Measurements from ENCODE around the gene EMP2.

EMP2 gene

DNA sequence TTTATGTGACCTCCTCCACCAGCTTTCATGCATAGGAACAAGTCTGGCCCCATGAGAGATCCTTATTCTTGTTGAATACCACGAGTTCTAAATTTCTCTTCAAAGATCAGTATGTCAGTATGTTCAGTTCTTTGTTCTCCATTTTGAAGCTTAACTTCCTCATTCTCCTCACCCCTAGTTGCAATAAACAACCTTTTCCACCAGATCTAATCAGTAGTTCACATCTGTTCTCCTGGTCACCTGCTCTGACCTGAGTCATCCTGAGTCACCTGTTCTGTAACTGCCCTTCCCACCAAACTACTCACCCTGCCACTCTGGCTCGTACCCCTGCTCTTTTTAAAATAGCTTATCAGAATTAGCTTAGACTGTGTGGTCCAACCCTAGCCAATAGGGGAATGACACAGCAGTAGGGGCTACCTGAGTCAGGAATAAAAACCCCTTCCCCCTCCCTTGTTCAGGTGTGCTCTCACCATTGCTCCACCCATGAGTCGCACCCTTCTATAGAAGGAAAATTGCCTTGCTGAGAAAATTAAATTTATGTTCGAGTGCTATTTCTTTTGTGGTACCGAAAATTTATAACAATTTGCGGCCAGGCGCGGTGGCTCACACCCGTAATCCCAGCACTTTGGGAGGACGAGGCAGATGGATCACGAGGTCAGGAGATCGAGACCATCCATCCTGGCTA, 94.6 kb downstream of the EMP2 start:
- Histone ChIP-seq H3K9me3 (ENCODE audit: control insufficient read depth, insufficient read depth, low read depth, low read length) (no peaks in the 10 kb centered on the region), H3K36me3 (ENCODE audit: control insufficient read depth in 2 of 2, insufficient read depth in 1 of 2, low read length in 2 of 2) (no peaks in the 10 kb centered on the region; a peak in 1 of 3 replicates), H3K4me3 (ENCODE audit: low read depth, low read length) (no peak overlapping the region), H3K27ac (ENCODE audit: extremely low read depth, low read depth, low read length) (no peak overlapping the region), H3K4me1 (ENCODE audit: control insufficient read depth, insufficient read depth, low read length) (no peaks in the 10 kb centered on the region)
- ChIA-PET POLR2A (no interaction called here), CTCF (interaction anchor here (0.6 kb wide), 1 partner anchor 542 kb away, joined by 3 read pairs; no protein-coding TSS in a partner anchor)
- peak; percentile 35 for TF ChIP-seq SETDB1 (IDR thresholded peaks at IDR 0.05; ENCODE audit: insufficient read length, low read length)
- TF ChIP-seq ZNF629 (tag by site-specific recombination; IDR thresholded peaks at IDR 0.05), result no peak

DNA sequence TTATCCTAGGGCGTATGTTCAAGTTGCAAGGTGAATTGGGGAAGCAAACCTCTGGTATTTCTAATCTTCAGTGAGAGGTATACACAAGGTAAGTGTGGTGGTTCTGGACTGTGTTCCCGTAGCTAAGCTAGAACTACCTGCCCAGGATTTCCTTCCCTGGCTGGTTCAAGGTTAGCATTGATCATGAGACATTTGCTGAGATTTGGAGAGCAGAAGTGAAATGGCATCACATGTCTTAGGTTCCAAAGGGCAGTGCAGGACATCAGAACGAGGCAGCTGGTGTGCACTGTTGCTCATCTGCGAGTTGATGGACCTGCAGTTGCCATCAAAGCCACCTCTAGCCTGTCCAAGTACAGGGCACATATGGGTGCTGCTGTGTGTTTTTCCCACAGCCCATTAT, 95.2 kb downstream of the EMP2 start:
- Histone ChIP-seq H3K9me3 (ENCODE audit: control insufficient read depth, insufficient read depth, low read depth, low read length) (no peaks in the 10 kb centered on the region), H3K27ac (ENCODE audit: extremely low read depth, low read depth, low read length) (no peak overlapping the region), H3K4me3 (ENCODE audit: low read depth, low read length) (no peak overlapping the region), H3K36me3 (ENCODE audit: control insufficient read depth in 2 of 2, insufficient read depth in 1 of 2, low read length in 2 of 2) (no peaks in the 10 kb centered on the region; a peak in 1 of 3 replicates), H3K4me1 (ENCODE audit: control insufficient read depth, insufficient read depth, low read length) (no peaks in the 10 kb centered on the region)
- CTCF ChIA-PET, result no interaction called here
- TF ChIP-seq EGR2 (tag by site-specific recombination; IDR thresholded peaks at IDR 0.05; ENCODE audit: low read depth) (no peak), ZNF155 (tag by site-specific recombination; IDR thresholded peaks at IDR 0.05) (no peak), ZFP41 (tag by site-specific recombination; IDR thresholded peaks at IDR 0.05; ENCODE audit: borderline replicate concordance) (no peak), HOXA7 (CRISPR knock-in tag; IDR thresholded peaks at IDR 0.05; ENCODE audit: borderline replicate concordance) (no peak), ZNF302 (tag by site-specific recombination; IDR thresholded peaks at IDR 0.05; ENCODE audit: low read depth) (no peak), PRDM1 (tag by site-specific recombination; IDR thresholded peaks at IDR 0.05) (no peak), ZNF2 (tag by site-specific recombination; IDR thresholded peaks at IDR 0.05) (no peak), SCRT1 (tag by site-specific recombination; IDR thresholded peaks at IDR 0.05; ENCODE audit: borderline replicate concordance) (no peak)
- POLR2A ChIA-PET, result no interaction called here

DNA sequence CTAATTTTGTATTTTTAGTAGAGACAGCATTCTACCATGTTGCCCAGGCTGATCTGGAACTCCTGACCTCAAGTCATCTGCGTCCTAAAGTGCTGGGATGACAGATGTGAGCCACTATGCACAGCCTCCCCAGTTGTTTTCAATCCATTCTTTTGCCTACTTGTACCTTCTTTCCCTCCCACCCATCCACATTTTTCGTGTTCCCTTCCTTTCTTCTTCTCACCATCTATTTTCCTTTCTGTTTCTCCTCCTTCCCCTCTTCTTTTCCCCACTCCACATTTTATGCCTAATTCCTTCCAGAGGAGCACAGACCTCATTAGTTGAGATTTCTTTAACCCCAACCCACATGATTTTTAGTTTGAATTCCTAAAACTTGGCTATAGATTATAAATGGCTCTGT, 100.2 kb downstream of the EMP2 start:
- Histone ChIP-seq H3K27ac (ENCODE audit: extremely low read depth, low read depth, low read length) (no peak overlapping the region), H3K36me3 (ENCODE audit: control insufficient read depth in 2 of 2, insufficient read depth in 1 of 2, low read length in 2 of 2) (no peaks in the 10 kb centered on the region; a peak in 1 of 3 replicates)
- POLR2A ChIA-PET, result interaction anchor here (0.7 kb wide), 1 partner anchor 1251 kb away, joined by 8 read pairs; no protein-coding TSS in a partner anchor
- no peak for TF ChIP-seq GLIS2 (tag by site-specific recombination; IDR thresholded peaks at IDR 0.05)
- no peak for TF ChIP-seq ZNF510 (tag by site-specific recombination; IDR thresholded peaks at IDR 0.05; ENCODE audit: insufficient replicate concordance)
- TF ChIP-seq ZNF837 (tag by site-specific recombination; IDR thresholded peaks at IDR 0.05), result no peak
- TF ChIP-seq ZEB2 (tag by site-specific recombination; IDR thresholded peaks at IDR 0.05), result no peak
- TF ChIP-seq, protein P1, sequence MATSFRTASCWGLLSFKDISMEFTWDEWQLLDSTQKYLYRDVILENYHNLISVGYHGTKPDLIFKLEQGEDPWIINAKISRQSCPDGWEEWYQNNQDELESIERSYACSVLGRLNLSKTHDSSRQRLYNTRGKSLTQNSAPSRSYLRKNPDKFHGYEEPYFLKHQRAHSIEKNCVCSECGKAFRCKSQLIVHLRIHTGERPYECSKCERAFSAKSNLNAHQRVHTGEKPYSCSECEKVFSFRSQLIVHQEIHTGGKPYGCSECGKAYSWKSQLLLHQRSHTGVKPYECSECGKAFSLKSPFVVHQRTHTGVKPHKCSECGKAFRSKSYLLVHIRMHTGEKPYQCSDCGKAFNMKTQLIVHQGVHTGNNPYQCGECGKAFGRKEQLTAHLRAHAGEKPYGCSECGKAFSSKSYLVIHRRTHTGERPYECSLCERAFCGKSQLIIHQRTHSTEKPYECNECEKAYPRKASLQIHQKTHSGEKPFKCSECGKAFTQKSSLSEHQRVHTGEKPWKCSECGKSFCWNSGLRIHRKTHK (tag by site-specific recombination; IDR thresholded peaks at IDR 0.05), result no peak
- TF ChIP-seq, protein P2, sequence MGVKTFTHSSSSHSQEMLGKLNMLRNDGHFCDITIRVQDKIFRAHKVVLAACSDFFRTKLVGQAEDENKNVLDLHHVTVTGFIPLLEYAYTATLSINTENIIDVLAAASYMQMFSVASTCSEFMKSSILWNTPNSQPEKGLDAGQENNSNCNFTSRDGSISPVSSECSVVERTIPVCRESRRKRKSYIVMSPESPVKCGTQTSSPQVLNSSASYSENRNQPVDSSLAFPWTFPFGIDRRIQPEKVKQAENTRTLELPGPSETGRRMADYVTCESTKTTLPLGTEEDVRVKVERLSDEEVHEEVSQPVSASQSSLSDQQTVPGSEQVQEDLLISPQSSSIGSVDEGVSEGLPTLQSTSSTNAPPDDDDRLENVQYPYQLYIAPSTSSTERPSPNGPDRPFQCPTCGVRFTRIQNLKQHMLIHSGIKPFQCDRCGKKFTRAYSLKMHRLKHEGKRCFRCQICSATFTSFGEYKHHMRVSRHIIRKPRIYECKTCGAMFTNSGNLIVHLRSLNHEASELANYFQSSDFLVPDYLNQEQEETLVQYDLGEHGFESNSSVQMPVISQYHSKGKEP (tag by site-specific recombination; IDR thresholded peaks at IDR 0.05), result no peak
- no peak for TF ChIP-seq REPIN1 (tag by site-specific recombination; IDR thresholded peaks at IDR 0.05; ENCODE audit: low read depth)
- no peak for TF ChIP-seq ZNF664 (tag by site-specific recombination; IDR thresholded peaks at IDR 0.05)
- no peak for TF ChIP-seq ZNF132 (tag by site-specific recombination; IDR thresholded peaks at IDR 0.05; ENCODE audit: borderline replicate concordance)
- TF ChIP-seq ZNF266 (tag by site-specific recombination; IDR thresholded peaks at IDR 0.05; ENCODE audit: low read depth), result no peak
- TF ChIP-seq SCRT2 (tag by site-specific recombination; IDR thresholded peaks at IDR 0.05), result no peak
- TF ChIP-seq, protein P3, sequence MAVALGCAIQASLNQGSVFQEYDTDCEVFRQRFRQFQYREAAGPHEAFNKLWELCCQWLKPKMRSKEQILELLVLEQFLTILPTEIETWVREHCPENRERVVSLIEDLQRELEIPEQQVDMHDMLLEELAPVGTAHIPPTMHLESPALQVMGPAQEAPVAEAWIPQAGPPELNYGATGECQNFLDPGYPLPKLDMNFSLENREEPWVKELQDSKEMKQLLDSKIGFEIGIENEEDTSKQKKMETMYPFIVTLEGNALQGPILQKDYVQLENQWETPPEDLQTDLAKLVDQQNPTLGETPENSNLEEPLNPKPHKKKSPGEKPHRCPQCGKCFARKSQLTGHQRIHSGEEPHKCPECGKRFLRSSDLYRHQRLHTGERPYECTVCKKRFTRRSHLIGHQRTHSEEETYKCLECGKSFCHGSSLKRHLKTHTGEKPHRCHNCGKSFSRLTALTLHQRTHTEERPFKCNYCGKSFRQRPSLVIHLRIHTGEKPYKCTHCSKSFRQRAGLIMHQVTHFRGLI (tag by site-specific recombination; IDR thresholded peaks at IDR 0.05), result no peak
- no peak for TF ChIP-seq ZBTB21 (tag by site-specific recombination; IDR thresholded peaks at IDR 0.05)
- no peak for TF ChIP-seq ZNF24 (tag by site-specific recombination; IDR thresholded peaks at IDR 0.05)
- no peak for TF ChIP-seq ZNF221 (tag by site-specific recombination; IDR thresholded peaks at IDR 0.05; ENCODE audit: borderline replicate concordance)
- no peak for TF ChIP-seq ZNF48 (tag by site-specific recombination; IDR thresholded peaks at IDR 0.05)
- TF ChIP-seq IKZF3 (tag by site-specific recombination; IDR thresholded peaks at IDR 0.05), result no peak
- no peak for TF ChIP-seq BCL11B (tag by site-specific recombination; IDR thresholded peaks at IDR 0.05; ENCODE audit: low read depth)

More for the DNA sequence above, 100.2 kb downstream of the EMP2 start:
- Histone ChIP-seq H3K4me1 (ENCODE audit: control insufficient read depth, insufficient read depth, low read length) (no peaks in the 10 kb centered on the region), H3K4me3 (ENCODE audit: low read depth, low read length) (no peak overlapping the region), H3K9me3 (ENCODE audit: control insufficient read depth, insufficient read depth, low read depth, low read length) (no peaks in the 10 kb centered on the region)
- CTCF ChIA-PET, result no interaction called here
